OCI-LY3 (cell line): ENCODE results near the gene SLC25A51.
A peak's percentile ranks its signal among the peaks of the same experiment; 100 is the strongest.

ENCODE experiments used
- H2AFZ ChIP-seq: fragments of 200-600, 300-600 bp; shearing (Covaris generic); 2 replicates; pipeline ENCODE4 v1.6.0; 2014; ENCODE audit warnings: antibody characterized with exemption, low read depth, low read length
- H3K27ac ChIP-seq: fragments of 200-600, 300-600 bp; sonication (generic); 2 replicates; pipeline ENCODE4 v1.5.1; 2014; ENCODE audit warnings: mild to moderate bottlenecking, low read length, moderate library complexity, mixed read lengths
- H3K27me3 ChIP-seq: fragments of 200-600, 300-600 bp; sonication (generic); 2 replicates; pipeline ENCODE4 v1.6.1; 2014; ENCODE audit warnings: low read depth, low read length, mixed read lengths
- H3K36me3 ChIP-seq: fragments of 200-600, 300-600 bp; sonication (generic); replicated peaks from 2 replicates; pipeline ENCODE3; 2014; ENCODE audit warnings: low read depth, low read length, mixed read lengths
- H3K4me1 ChIP-seq: fragments of 300-600, 200-600 bp; sonication (generic); 2 replicates; pipeline ENCODE4 v1.6.1; 2014; ENCODE audit warnings: low read length, mixed read lengths
- H3K4me2 ChIP-seq: fragments of 200-600, 300-600 bp; sonication (generic); 2 replicates; pipeline ENCODE4 v1.6.1; 2014; ENCODE audit warnings: low read length, mixed read lengths
- H3K4me3 ChIP-seq: fragments of 300-600, 200-600 bp; sonication (generic); 2 replicates; pipeline ENCODE4 v1.5.1; 2014; ENCODE audit warnings: antibody characterized with exemption, mild to moderate bottlenecking, low read length, moderate library complexity
- H3K79me2 ChIP-seq: fragments of 300-600, 200-600 bp; shearing (Covaris generic); 2 replicates; pipeline ENCODE4 v1.6.1; 2014; ENCODE audit warnings: mild to moderate bottlenecking, low read length, mixed read lengths
- H3K9ac ChIP-seq: fragments of 300-600, 200-600 bp; shearing (Covaris generic); 2 replicates; pipeline ENCODE4 v1.6.0; 2014; ENCODE audit warnings: mild to moderate bottlenecking, low read length, moderate library complexity
- H3K9me3 ChIP-seq: fragments of 200-600, 300-600 bp; shearing (Covaris generic); 2 replicates; pipeline ENCODE4 v1.6.1; 2014; ENCODE audit warnings: low read length, mixed read lengths; ENCODE audit not compliant: insufficient read depth
- H4K20me1 ChIP-seq: fragments of 200-600, 300-600 bp; sonication (generic); 2 replicates; pipeline ENCODE4 v1.6.1; 2016; ENCODE audit warnings: low read length, mixed read lengths; ENCODE audit not compliant: insufficient read depth
- EZH2phosphoT487 ChIP-seq: fragments of 200-600 bp; shearing (Covaris generic); IDR thresholded peaks from 2 replicates; pipeline ENCODE4 v1.6.1; 2018; ENCODE audit warnings: antibody characterized with exemption, mixed run types, low read depth
- TF ChIP-seq, protein P1 (sequence below): fragments of 200-600, 300-600 bp; sonication (generic); IDR thresholded peaks from 2 replicates; pipeline ENCODE4 v1.5.1; 2014; ENCODE audit warnings: antibody characterized with exemption, low read length, low read depth

Gene SLC25A51

GRCh38 chr9:37941253-37941652 is 37.3 kb upstream of the SLC25A51 start:
- Histone ChIP-seq H3K27ac (no peak overlapping the region), H3K9me3 (no peaks in the 10 kb centered on the region), H3K4me2 (no peak overlapping the region), H3K79me2 (no peaks in the 10 kb centered on the region), H3K36me3 (no peaks in the 10 kb centered on the region), H3K4me1 (no peaks in the 10 kb centered on the region), H4K20me1 (no peaks in the 10 kb centered on the region), H3K9ac (no peak overlapping the region), H3K27me3 (no peaks in the 10 kb centered on the region), H3K4me3 (no peak overlapping the region), H2AFZ (no peak overlapping the region)
- TF ChIP-seq, protein P1, sequence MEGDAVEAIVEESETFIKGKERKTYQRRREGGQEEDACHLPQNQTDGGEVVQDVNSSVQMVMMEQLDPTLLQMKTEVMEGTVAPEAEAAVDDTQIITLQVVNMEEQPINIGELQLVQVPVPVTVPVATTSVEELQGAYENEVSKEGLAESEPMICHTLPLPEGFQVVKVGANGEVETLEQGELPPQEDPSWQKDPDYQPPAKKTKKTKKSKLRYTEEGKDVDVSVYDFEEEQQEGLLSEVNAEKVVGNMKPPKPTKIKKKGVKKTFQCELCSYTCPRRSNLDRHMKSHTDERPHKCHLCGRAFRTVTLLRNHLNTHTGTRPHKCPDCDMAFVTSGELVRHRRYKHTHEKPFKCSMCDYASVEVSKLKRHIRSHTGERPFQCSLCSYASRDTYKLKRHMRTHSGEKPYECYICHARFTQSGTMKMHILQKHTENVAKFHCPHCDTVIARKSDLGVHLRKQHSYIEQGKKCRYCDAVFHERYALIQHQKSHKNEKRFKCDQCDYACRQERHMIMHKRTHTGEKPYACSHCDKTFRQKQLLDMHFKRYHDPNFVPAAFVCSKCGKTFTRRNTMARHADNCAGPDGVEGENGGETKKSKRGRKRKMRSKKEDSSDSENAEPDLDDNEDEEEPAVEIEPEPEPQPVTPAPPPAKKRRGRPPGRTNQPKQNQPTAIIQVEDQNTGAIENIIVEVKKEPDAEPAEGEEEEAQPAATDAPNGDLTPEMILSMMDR = peak; percentile 26; the same call in 1 of the 2 replicates
- no peak for TF ChIP-seq EZH2phosphoT487

DNA sequence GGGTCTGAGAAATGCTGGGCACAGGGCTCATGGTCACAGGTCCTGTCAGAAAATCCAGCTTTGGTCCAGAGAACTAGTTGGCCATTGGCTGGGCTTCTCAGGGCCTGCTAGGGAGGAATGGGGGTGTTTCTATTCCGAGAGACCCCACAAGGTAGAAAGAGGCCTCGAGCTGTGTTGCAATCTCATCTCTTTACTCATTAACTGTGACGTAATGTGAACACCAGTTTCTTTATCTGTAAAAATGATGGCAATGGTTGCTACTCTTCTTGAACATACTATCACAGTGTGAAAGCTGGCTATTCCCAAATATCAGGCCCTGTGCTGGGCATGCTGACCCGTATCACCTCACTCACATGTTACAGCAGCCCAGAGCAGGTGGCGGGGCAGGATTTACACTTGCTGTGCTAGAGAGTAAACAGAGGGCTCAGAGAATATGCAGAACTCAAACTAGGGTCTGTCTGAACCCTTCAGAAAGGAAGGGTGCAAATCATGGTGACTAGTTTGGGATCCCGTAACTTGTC is 35.7 kb upstream of the SLC25A51 start:
- H4K20me1 ChIP-seq = no peaks in the 10 kb centered on the region
- H3K4me1 ChIP-seq = no peaks in the 10 kb centered on the region
- no peak overlapping the region for H3K4me2 ChIP-seq
- no peak overlapping the region for H2AFZ ChIP-seq
- no peaks in the 10 kb centered on the region for H3K9me3 ChIP-seq
- H3K36me3 ChIP-seq = no peaks in the 10 kb centered on the region
- no peak overlapping the region for H3K9ac ChIP-seq
- TF ChIP-seq, protein P1 = no peak
- no peak for TF ChIP-seq EZH2phosphoT487
- no peak overlapping the region for H3K27ac ChIP-seq
- H3K4me3 ChIP-seq = no peak overlapping the region
- H3K79me2 ChIP-seq = no peaks in the 10 kb centered on the region
- H3K27me3 ChIP-seq = no peaks in the 10 kb centered on the region

- no peak overlapping the region for H3K4me2 ChIP-seq
- no peak overlapping the region for H3K4me3 ChIP-seq
- H3K27me3 ChIP-seq = no peaks in the 10 kb centered on the region
- no peaks in the 10 kb centered on the region for H4K20me1 ChIP-seq
- H3K4me1 ChIP-seq = no peaks in the 10 kb centered on the region
- TF ChIP-seq EZH2phosphoT487 = no peak
- TF ChIP-seq, protein P1 = no peak
- H3K36me3 ChIP-seq = no peaks in the 10 kb centered on the region
- no peaks in the 10 kb centered on the region for H3K79me2 ChIP-seq
- H2AFZ ChIP-seq = no peak overlapping the region
- H3K9ac ChIP-seq = no peak overlapping the region
- no peaks in the 10 kb centered on the region for H3K9me3 ChIP-seq
- no peak overlapping the region for H3K27ac ChIP-seq
These were observed 34.4 kb upstream of the SLC25A51 start for GRCh38 chr9:37938121-37938891.

DNA sequence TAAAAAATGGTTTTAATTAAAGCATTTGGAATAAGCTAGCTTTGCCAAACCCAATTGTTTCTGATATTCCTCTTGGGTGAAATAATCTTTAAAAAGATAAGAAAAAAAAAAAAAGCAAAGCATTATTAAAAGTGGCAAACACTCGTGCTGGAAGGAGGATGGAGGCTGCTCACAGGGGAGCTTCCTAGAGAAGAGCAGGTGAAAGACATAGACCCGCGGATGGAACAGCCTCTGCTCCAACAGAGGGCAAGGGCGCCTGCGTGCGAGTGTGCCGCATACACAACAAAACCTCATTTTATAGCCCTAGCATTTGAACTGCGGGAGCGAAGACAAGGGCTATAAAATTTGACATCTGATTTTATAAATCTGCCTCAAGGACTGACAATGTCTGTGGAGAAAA is 33.4 kb upstream of the SLC25A51 start:
- no peaks in the 10 kb centered on the region for H3K9me3 ChIP-seq
- no peaks in the 10 kb centered on the region for H3K4me1 ChIP-seq
- TF ChIP-seq, protein P1 = no peak
- no peak for TF ChIP-seq EZH2phosphoT487
- no peak overlapping the region for H3K4me2 ChIP-seq
- H3K79me2 ChIP-seq = no peaks in the 10 kb centered on the region
- H4K20me1 ChIP-seq = no peaks in the 10 kb centered on the region
- H3K36me3 ChIP-seq = no peaks in the 10 kb centered on the region
- no peak overlapping the region for H3K4me3 ChIP-seq
- H3K9ac ChIP-seq = no peak overlapping the region
- H3K27me3 ChIP-seq = no peaks in the 10 kb centered on the region
- no peak overlapping the region for H2AFZ ChIP-seq
- H3K27ac ChIP-seq = no peak overlapping the region
